H1 (cell line): Measurements from ENCODE around the gene CCNB1. TPM values are rescaled to one million over a fixed set of nuclear protein-coding genes. Genes with fewer than 3 reads are reported as not detected.

Experiments used
- CTCF ChIA-PET: fragments of 300-600 bp; sonication (Branson Sonifier 250); formaldehyde crosslinking; loops from one replicate; lab custom pipeline; 2021; ENCODE audit not compliant: partially characterized antibody; lab: Charles Lee
- POLR2A ChIA-PET: fragments of 300-600 bp; sonication (Branson Sonifier 250); formaldehyde crosslinking; loops from one replicate; lab custom pipeline; 2021; ENCODE audit warnings: inconsistent platforms; ENCODE audit not compliant: partially characterized antibody; lab: Charles Lee
- DNase-seq, 2 experiments: peaks; one replicate each; pipeline versions ENCODE4 v3.0.0 to v3.0.0-alpha.2; 2010 to 2022; ENCODE audit warnings: low spot score in 2 of 2, low read depth in 1 of 2, mixed read lengths in 1 of 2
- FAIRE-seq: peaks from 2 replicates; lab custom pipeline; 2011; peaks lifted over from hg19 to GRCh38; lab: Jason Lieb, UNC
- H2AFZ ChIP-seq: 2 replicates; pipeline ENCODE4 v1.8.1; 2012; ENCODE audit warnings: low read length, inconsistent platforms
- H2AK5ac ChIP-seq: 2 replicates; pipeline ENCODE4 v1.6.1; 2013; ENCODE audit warnings: low read depth, low read length
- H2BK120ac ChIP-seq: replicated peaks from 2 replicates; pipeline ENCODE3; 2013; ENCODE audit warnings: low read depth, low read length, inconsistent platforms
- H2BK12ac ChIP-seq: 2 replicates; pipeline ENCODE4 v1.6.1; 2013; ENCODE audit warnings: low read depth, low read length
- H2BK15ac ChIP-seq: 2 replicates; pipeline ENCODE4 v1.6.1; 2013; ENCODE audit warnings: low read length
- H2BK20ac ChIP-seq: 2 replicates; pipeline ENCODE4 v1.6.1; 2013; ENCODE audit warnings: low read length
- H2BK5ac ChIP-seq: 2 replicates; pipeline ENCODE4 v1.6.1; 2013; ENCODE audit warnings: low read depth, low read length
- H3K14ac ChIP-seq: 2 replicates; pipeline ENCODE4 v1.6.1; 2013; ENCODE audit warnings: inconsistent platforms; ENCODE audit not compliant: insufficient read length
- H3K18ac ChIP-seq: 2 replicates; pipeline ENCODE4 v1.6.1; 2013; ENCODE audit warnings: low read length; ENCODE audit errors: extremely low read depth
- H3K23ac ChIP-seq: 2 replicates; pipeline ENCODE4 v1.6.1; 2013; ENCODE audit warnings: inconsistent platforms; ENCODE audit not compliant: insufficient read length
- H3K23me2 ChIP-seq: 2 replicates; pipeline ENCODE4 v1.6.1; 2013; ENCODE audit warnings: low read depth, low read length
- H3K27ac ChIP-seq: 2 replicates; pipeline ENCODE4 v1.6.1; 2011; ENCODE audit warnings: low read depth, low read length, inconsistent platforms
- H3K27me3 ChIP-seq, 4 experiments: replicated peaks in 1 of 4; 1 replicate in 1 of 4; 2 replicates in 3 of 4; pipeline versions ENCODE4 v1.6.1 to v1.8.1; 2011 to 2013; ENCODE audit warnings: low read length in 3 of 4, mild to moderate bottlenecking in 3 of 4, inconsistent platforms in 2 of 4, mixed read lengths in 2 of 4, moderate library complexity in 1 of 4; ENCODE audit not compliant: control insufficient read depth in 3 of 4, insufficient read depth in 3 of 4; ENCODE audit errors: extremely low read depth in 1 of 4
- H3K36me3 ChIP-seq, 4 experiments: 2 replicates each; pipeline versions ENCODE4 v1.6.1 to v1.8.1; 2011 to 2013; ENCODE audit warnings: mild to moderate bottlenecking in 4 of 4, low read length in 3 of 4, moderate library complexity in 2 of 4, control low read depth in 1 of 4, inconsistent platforms in 1 of 4; ENCODE audit not compliant: insufficient read depth in 4 of 4, control insufficient read depth in 2 of 4
- H3K4ac ChIP-seq: replicated peaks from 2 replicates; pipeline ENCODE3; 2013; ENCODE audit warnings: low read length, low read depth, mixed read lengths, inconsistent platforms; ENCODE audit not compliant: insufficient read length
- H3K4me1 ChIP-seq, 4 experiments: replicated peaks in 1 of 4; 1 replicate in 1 of 4; 2 replicates in 3 of 4; pipeline versions ENCODE4 v1.6.1 to v1.8.1; 2011 to 2013; ENCODE audit warnings: low read length in 3 of 4, inconsistent platforms in 2 of 4, mixed read lengths in 1 of 4; ENCODE audit not compliant: insufficient read depth in 4 of 4, control insufficient read depth in 3 of 4
- H3K4me2 ChIP-seq, 2 experiments: 2 replicates each; pipeline versions ENCODE4 v1.6.1 to v1.8.1; 2011 to 2013; ENCODE audit warnings: low read depth in 2 of 2, low read length in 2 of 2, control low read depth in 1 of 2, inconsistent platforms in 1 of 2, mild to moderate bottlenecking in 1 of 2; ENCODE audit not compliant: insufficient read depth in 1 of 2
- H3K4me3 ChIP-seq, 4 experiments: fragments of 200-600, 300-600 bp in 1 of 4; sonication (generic), shearing (Covaris generic), sonication (Bioruptor Twin) in 1 of 4; 2 replicates each; pipeline versions ENCODE4 v1.5.1 to v1.8.1; 2011 to 2016; ENCODE audit warnings: low read length in 4 of 4, low read depth in 3 of 4, control low read depth in 2 of 4, inconsistent platforms in 2 of 4, mild to moderate bottlenecking in 2 of 4, mixed read lengths in 1 of 4, moderate library complexity in 1 of 4; ENCODE audit not compliant: insufficient read depth in 2 of 4; ENCODE audit errors: extremely low read depth in 1 of 4
- H3K56ac ChIP-seq: replicated peaks from 2 replicates; pipeline ENCODE3; 2013; ENCODE audit warnings: low read depth, mild to moderate bottlenecking, mixed read lengths, low read length, inconsistent platforms; ENCODE audit not compliant: insufficient read length
- H3K79me1 ChIP-seq: 2 replicates; pipeline ENCODE4 v1.6.1; 2013; ENCODE audit warnings: low read depth, low read length, control low read depth
- H3K79me2 ChIP-seq, 2 experiments: 2 replicates each; pipeline versions ENCODE4 v1.6.1 to v1.8.1; 2012 to 2013; ENCODE audit warnings: low read length in 2 of 2, mild to moderate bottlenecking in 2 of 2, inconsistent platforms in 1 of 2; ENCODE audit not compliant: insufficient read depth in 2 of 2, control insufficient read depth in 1 of 2
- H3K9ac ChIP-seq, 4 experiments: replicated peaks in 1 of 4; 1 replicate in 1 of 4; 2 replicates in 3 of 4; pipeline versions ENCODE4 v1.6.1 to v1.8.1; 2011 to 2013; ENCODE audit warnings: low read depth in 3 of 4, low read length in 3 of 4, control low read depth in 2 of 4, mild to moderate bottlenecking in 2 of 4, moderate library complexity in 2 of 4, inconsistent platforms in 1 of 4; ENCODE audit errors: extremely low read depth in 1 of 4
- H3K9me3 ChIP-seq, 2 experiments: 2 replicates each; pipeline versions ENCODE4 v1.6.1 to v1.8.1; 2012 to 2013; ENCODE audit warnings: mild to moderate bottlenecking in 2 of 2, moderate library complexity in 2 of 2, control low read depth in 1 of 2, inconsistent platforms in 1 of 2, low read depth in 1 of 2, low read length in 1 of 2, mixed read lengths in 1 of 2; ENCODE audit not compliant: insufficient read depth in 2 of 2
- H4K20me1 ChIP-seq, 2 experiments: replicated peaks in 1 of 2; 2 replicates each; pipeline versions ENCODE3 to v1.8.1; 2011 to 2013; ENCODE audit warnings: inconsistent platforms in 2 of 2, low read length in 2 of 2, mild to moderate bottlenecking in 1 of 2; ENCODE audit not compliant: insufficient read depth in 2 of 2, control insufficient read depth in 1 of 2
- H4K5ac ChIP-seq: 2 replicates; pipeline ENCODE4 v1.6.1; 2013; ENCODE audit warnings: low read length, low read depth, mixed read lengths, inconsistent platforms; ENCODE audit not compliant: insufficient read length
- H4K8ac ChIP-seq: 2 replicates; pipeline ENCODE4 v1.8.0; 2013; ENCODE audit warnings: mild to moderate bottlenecking, moderate library complexity, low read length, inconsistent platforms; ENCODE audit not compliant: insufficient read depth; ENCODE audit errors: extremely low read depth
- H4K91ac ChIP-seq: replicated peaks from 2 replicates; pipeline ENCODE3; 2013; ENCODE audit warnings: low read length, mixed read lengths, inconsistent platforms; ENCODE audit not compliant: insufficient read length
- GABPA ChIP-seq: IDR thresholded peaks from 2 replicates; pipeline ENCODE4 v1.6.1; 2011; ENCODE audit warnings: mild to moderate bottlenecking, low read length, moderate library complexity, borderline replicate concordance; ENCODE audit not compliant: insufficient read depth
- KDM1A ChIP-seq: fragments of 200-600, 300-600 bp; sonication (generic); IDR thresholded peaks from 2 replicates; pipeline ENCODE4 v1.7.1; 2016; ENCODE audit warnings: mild to moderate bottlenecking, low read length, borderline replicate concordance
- NANOG ChIP-seq: IDR thresholded peaks from 2 replicates; pipeline ENCODE4 v1.6.1; 2011; ENCODE audit warnings: low read length, low read depth, mild to moderate bottlenecking, inconsistent platforms; ENCODE audit not compliant: insufficient read depth, poor library complexity, severe bottlenecking
- WGBS, 2 experiments: shearing (Covaris generic) in 1 of 2; methylation state at CpG; one replicate each; pipeline versions ENCODE4 v1.1.6 to v1.1.7; 2013 to 2015; ENCODE audit warnings: low lambda C conversion rate in 2 of 2, mixed read lengths in 2 of 2, inconsistent platforms in 1 of 2, low coverage in 1 of 2, missing lambda C conversion rate in 1 of 2; ENCODE audit not compliant: insufficient replicate concordance in 2 of 2, insufficient coverage in 1 of 2, insufficient read length in 1 of 2; ENCODE audit errors: extremely low coverage in 1 of 2, missing lambda C conversion rate in 1 of 2; 5-methylcytosine and 5-hydroxymethylcytosine counted together
- polyA plus RNA-seq, 7 experiments: library from polyadenylated mRNA; depleted of rRNA in 3 of 7; stranded (reverse) in 5 of 7; unstranded in 2 of 7; fragments of >200 nt in 5 of 7; fragments of 200-250 nt in 2 of 7; gene quantifications; 1 replicate in 5 of 7; 2 replicates in 1 of 7; 4 replicates in 1 of 7; pipeline versions ENCODE4 v1.2.1 to v1.2.3, GENCODE V29; 2011 to 2013; ENCODE audit warnings: missing spikeins in 2 of 7, mixed read lengths in 2 of 7
- total RNA-seq: library from RNA; stranded (reverse); fragmentation: NEBNext Ultra II Directional; extraction: Animal tissue kit (Norgen Biotek cat#: 25700); gene quantifications from 2 replicates; pipeline ENCODE4 v1.2.1, GENCODE V29; 2021

The CCNB1 gene
- total and polyA plus RNA-seq, 2 of the 8 experiments (the other 6 are each of a cell fraction or from before 2014, with no cell fraction given), result 122 to 338 TPM

DNA sequence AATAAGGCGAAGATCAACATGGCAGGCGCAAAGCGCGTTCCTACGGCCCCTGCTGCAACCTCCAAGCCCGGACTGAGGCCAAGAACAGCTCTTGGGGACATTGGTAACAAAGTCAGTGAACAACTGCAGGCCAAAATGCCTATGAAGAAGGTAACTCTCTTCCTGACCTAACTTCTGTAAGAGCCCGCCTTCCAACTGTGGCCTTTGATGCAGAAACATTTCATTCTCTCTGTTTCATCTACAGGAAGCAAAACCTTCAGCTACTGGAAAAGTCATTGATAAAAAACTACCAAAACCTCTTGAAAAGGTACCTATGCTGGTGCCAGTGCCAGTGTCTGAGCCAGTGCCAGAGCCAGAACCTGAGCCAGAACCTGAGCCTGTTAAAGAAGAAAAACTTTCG lies 979 bp downstream of the CCNB1 start:
- CTCF ChIA-PET, result interaction anchor here (0.5 to 1.8 kb wide), 4 partner anchors 8 to 79 kb away, joined by 3 to 5 read pairs (median 4); no protein-coding TSS in a partner anchor
- H2BK15ac ChIP-seq, result no peak overlapping the region
- no peak overlapping the region for H3K18ac ChIP-seq
- H3K9me3 ChIP-seq, result no peaks in the 10 kb centered on the region
- H2AFZ ChIP-seq, result no peak overlapping the region
- H3K4me2 ChIP-seq, result peak overlapping the region; percentile 83 to 92
- no peak for FAIRE-seq
- peak overlapping the region; percentile 57 for H4K5ac ChIP-seq
- DNase-seq, result no peak
- H4K8ac ChIP-seq, result no peak overlapping the region
- peaks cover under 1 to 1% of the 10 kb centered on the region in 2 experiments for H4K20me1 ChIP-seq
- no peak overlapping the region for H3K14ac ChIP-seq
- peak overlapping the region; percentile 55 to 96 (median 95) for H3K9ac ChIP-seq
- 0 out of 2 replicates have a peak overlapping the region, but pooled peaks have one; percentile 4 for H2BK12ac ChIP-seq
- peak overlapping the region; percentile 95 for H3K27ac ChIP-seq
- peaks cover 0 to 7% (median 4%) of the 10 kb centered on the region in 4 experiments; a peak in 5 of 7 replicates for H3K4me1 ChIP-seq
- H3K56ac ChIP-seq, result no peak overlapping the region
- H2BK120ac ChIP-seq, result no peak overlapping the region
- no peak overlapping the region; the same call in 1 of the 2 replicates for H2BK5ac ChIP-seq
- no peak overlapping the region for H3K23ac ChIP-seq
- peaks cover 8 to 35% of the 10 kb centered on the region in 2 experiments for H3K79me2 ChIP-seq
- TF ChIP-seq NANOG (no peak), KDM1A (no peak), GABPA (no peak)
- no peak overlapping the region for H3K4ac ChIP-seq
- H3K23me2 ChIP-seq, result peaks cover 4% of the 10 kb centered on the region; the same call in 1 of the 2 replicates
- no peak overlapping the region for H2AK5ac ChIP-seq
- peak overlapping the region; percentile 74 to 95 (median 88) for H3K4me3 ChIP-seq
- H4K91ac ChIP-seq, result no peak overlapping the region
- H3K27me3 ChIP-seq, result no peaks in the 10 kb centered on the region
- no peaks in the 10 kb centered on the region; the same call in 1 of the 2 replicates for H3K79me1 ChIP-seq
- peaks cover 28 to 48% (median 41%) of the 10 kb centered on the region in 4 experiments for H3K36me3 ChIP-seq
- POLR2A ChIA-PET, result interaction anchor here (1.2 to 8.1 kb wide), 8 partner anchors 9 to 74 kb away, joined by 3 to 128 read pairs (median 10); partner anchors contain the start of genes CDK7, CENPH and SLC30A5
- 39% methylated on average over 8 of the region's 8 CpGs; no CpG with 5 or more reads in 1 of the 2 experiments for WGBS, 2 experiments
- H2BK20ac ChIP-seq, result no peak overlapping the region
